Kidney tubule cell (primary cell): ENCODE results near the gene ZBTB16.

Source experiments
- DNase-seq: peaks from one replicate; pipeline ENCODE4 v3.0.0-alpha.2; 2018; ENCODE audit warnings: low spot score

Gene ZBTB16

DNA sequence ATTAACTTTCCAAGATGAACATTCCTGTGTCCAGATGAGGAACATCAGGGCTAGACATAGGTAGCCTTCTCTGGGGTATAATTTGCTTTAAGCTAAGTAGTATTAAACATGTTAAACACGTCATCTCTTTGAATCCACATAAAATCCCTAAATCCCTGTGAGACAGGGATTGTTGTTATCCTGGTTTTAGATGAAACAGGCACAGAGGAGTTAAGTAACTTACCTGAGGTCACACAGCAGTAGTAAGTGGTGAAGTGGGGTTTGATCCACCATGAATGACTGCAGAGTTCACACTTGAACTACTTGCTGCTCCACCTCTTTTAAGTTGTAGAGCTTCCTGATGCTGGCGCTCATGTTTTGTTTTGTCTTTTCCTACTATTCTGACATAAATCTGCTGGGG lies 154.1 kb downstream of the ZBTB16 start:
- no peak for DNase-seq

DNA sequence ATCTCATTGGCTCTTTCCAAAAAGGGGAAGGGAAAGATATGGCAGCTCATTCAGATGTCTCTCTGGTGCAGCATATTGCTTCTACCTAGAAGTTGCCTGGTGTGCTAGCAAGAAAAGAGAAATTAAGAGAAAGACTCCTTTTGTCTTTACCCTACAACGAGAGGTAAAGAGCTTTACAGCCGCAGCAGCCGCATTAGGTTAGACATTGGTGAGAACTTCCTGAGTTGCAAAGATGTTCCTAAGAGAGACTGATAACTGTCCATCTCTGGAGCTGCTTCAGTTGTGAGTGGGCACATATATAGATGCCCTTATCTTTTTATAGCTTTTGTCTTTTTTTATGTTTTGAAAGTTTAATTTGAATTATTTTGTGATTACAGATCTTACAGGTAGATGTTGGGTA lies 155.9 kb downstream of the ZBTB16 start:
- no peak for DNase-seq

DNA sequence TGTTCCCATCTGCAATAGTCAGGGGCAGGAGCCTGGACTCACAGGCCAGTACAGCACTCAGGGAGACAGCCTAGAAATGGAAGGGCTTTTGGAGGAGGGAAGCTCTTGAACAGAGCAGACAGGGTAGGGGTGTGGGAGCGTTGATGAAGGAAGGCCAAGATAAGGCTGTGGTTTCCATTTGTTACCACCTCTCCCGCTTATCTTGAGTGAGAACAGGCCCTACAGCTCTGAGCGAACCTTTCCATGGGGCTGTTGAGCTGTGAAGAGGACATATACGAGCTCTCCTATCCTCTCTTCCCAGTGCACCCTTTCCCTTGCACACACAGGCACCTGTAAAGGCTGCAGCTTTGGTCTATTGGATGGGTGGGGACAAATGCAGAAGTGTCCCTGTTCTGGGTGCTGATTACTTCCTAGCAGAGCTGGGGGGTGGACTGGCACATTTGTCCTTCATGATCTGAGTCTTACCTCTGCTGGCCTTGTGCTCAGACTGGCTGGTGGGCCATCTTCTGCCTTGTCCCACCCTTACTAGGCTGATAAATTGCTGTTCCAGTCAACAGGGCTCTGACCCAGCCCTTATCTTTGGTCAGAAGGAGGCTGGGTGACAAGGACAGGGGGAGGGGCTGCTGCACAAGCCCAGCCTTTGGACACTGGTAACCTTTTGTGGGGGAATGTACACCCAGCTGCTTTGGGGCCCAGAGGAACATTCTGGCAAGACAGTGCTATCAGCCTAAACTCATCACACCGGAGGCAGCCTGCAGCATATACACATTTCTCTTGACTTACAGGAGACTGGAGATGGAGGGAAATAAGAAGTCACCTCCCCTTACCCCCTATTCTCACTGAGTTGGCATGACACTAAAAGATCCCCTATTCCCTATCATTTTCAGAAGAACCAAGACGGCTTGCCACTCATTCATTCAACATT lies 156.6 kb downstream of the ZBTB16 start:
- DNase-seq: no peak

DNA sequence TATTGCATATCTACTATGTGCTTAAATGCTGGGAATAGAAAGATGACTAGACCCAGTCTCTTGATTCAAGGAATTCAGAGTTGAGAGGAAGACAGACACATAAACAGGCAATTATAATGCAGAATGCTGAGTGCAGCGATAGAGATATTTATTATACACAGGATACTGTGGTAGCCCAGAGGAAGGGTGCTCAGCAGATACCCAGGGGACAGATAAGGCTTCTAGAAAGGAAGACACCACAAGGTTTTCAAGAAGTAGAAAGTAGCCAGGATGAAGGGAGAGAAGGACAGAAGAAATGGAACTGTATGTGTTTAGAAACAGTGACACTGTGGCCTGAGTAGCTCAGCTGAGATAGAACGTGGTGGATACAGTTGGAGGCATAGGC lies 157.3 kb downstream of the ZBTB16 start:
- DNase-seq: no peak

DNA sequence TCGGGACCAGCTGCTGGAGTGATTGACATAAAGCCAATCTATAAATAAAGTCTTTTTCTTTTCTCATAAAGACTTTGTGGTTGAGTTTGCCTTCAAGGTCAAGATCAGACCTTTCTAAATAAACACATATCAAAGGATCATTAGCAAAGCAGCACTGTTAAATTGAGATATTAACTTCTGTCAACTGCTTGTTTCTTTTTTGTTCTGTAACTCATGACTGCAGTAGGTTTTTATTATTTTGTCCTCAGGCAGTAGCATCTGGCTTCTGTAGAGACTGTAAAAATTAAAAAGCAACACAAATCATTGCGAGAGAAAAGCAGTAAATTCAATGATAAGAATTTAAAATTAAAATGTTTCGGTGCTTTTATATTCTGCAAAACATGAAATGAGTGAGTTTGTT lies 159.0 kb downstream of the ZBTB16 start:
- no peak for DNase-seq

DNA sequence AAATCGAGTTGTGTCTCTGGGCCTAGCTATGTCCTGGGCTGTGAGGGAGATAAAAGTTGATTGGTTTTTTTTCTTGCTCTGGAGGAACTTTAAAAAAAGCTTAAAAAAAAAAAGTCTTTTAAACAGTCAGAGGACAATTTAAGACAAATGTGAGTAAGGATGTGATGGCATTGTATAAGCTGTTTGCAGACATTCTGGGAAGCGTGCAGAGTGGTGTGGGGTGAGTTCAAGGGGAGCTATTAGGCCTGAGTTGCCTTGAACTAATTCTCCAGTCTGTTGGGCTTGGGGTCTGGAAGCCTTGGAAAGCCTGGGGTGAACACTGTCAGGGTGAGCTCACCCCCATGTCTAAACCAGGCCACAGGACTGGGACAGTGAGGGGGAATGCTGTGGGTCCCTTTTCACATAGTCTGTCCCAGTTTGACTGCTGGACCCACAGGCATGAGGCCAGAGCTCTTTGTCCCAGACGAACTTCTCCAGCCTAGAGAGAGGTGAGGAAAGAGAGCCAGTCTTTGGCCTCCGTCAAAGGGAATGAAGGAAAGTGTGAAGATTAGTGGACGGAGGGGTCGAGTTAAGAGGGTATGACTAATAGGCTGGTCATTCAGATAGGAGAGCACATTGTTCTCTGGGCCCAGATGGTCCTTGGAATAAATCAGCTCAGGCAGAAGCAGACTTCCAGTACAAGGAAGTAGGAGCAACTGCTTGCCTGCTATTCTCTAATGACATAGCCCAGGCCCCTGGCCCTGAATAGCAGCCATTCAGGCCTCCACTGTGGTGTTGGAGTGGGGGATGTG lies 160.2 kb downstream of the ZBTB16 start:
- peak; percentile 69 for DNase-seq

DNA sequence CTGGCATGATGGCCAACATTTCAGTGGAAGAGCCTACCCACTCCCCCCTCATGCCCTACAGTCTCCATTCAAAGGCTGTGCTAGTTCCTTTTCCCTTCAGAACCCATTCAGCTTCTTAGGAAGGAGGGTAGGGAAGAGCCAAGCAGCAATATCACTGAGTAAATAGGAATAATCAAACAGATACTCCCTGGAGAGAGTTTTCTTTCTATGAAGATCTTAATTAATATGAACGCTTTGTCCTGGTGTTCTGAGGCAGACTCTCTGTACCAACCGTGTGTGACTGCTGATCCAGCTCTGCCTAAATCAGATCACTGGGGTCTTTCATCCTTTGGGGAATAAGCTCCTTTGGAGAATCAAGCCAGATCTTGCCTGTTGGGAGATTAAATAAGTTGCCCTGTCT lies 161.5 kb downstream of the ZBTB16 start:
- no peak for DNase-seq

DNA sequence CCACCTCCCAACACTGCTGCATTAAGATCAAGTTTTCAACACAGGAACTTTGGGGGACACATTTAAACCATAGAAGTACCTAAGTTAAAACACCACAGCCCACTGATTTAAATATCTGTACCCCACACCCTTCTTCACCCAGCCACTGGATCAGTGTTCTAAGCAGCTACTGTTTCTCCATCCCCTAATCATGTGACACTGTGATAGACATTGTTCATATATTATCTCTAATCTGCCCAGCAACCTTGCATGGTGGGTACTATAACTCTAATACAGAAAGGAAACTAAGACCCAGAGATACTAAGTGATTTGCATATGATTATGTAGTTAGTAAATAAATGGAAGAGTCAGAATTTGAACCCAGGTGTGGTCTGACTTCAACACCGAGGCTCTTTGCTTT lies 166.2 kb downstream of the ZBTB16 start:
- DNase-seq: no peak

DNA sequence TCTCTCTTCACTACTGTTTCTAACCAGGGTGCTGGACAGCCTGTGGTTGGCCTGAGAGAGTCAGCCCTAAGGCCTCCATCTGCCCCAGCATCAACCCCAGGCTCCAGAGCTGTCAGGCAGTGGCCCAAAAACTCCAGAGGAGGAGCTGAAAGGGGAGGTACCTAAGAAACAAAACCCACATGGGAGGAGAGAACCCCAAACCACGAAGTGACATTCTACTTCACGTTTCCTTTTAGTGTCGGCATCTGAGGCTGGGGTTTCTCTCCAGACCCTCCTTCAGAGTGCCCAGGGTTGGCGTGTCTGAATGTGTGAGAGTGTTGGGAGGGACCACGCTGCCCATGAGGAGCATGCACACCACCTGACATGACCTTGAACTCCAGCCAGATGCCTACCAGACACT lies 166.8 kb downstream of the ZBTB16 start:
- no peak for DNase-seq

DNA sequence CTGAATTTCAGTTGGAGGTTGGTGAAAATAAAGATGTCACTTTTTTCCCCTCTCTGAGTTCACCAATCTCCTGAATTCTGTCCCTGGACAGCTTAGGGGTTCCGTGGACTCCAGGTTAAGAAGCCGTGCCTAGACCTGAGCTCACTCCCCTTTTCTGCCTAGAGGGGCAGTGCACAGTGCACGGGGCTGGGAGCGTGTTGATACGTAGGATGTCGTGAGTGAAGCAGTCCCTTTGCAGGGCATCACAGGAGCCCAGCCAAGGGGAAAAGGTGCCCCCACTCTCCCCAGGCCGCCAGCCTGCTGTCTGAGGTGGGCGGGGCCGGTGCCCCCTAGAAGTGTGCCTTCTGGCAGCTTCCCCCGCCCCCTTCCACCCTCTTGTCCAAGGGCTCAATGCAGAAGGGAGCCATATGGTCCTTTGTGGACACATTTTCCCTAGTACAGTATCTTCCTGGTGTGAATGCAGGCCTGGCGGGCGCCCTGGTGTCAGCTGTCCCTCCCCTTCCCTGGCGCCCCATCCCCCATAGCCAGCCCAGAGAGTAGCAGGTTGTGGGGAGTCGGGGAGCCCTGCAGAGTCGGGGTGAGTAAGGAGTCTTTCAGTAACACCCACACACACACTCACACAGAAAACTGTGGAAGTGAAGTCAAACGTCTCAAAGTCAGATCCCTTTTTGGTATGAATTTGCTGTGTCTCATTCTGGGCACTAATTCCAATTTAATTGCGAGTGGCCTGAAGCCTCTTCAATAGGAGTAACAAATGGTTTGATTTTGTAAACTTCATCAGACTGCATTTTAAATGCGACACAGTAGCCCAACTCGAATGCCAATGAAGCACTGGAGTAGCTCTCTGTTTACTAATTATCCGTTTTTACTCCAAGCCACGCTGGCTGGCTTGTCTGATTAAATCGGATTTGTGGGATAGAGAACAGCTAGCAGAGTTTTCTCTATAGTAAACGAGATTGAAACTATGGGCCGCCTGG lies 169.2 kb downstream of the ZBTB16 start:
- no peak for DNase-seq

DNA sequence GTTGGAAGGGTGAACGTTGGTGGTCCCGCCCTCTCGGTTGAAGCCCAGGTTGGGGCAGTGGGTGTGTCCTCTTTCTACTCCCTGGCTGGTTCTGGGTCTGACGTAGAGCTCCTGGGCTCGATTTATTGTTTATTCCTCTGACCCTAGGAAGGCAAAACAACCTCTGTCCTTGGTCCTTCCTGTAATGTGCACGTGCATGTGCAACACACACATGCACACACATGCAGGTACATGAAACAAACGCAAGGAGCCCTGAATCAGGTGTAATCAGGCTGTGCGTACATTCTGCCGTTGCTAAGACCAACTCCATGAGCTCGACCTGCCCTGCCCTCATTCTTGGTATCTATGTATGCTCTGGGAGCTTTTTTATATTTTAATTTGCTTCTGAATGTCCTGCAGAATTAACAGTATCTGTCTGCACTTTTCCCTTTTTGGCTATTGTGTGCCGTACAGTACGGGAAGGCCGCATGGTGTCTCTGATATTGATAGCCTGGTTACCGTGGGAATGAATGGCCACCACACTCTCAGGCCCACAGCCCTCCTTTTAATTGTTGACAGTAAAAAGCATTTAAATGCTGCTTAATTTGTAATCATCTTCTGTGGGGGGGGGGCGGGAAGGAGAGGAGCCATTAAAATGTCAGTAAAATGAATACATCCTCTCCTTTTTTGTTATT lies 170.7 kb downstream of the ZBTB16 start:
- DNase-seq: no peak

DNA sequence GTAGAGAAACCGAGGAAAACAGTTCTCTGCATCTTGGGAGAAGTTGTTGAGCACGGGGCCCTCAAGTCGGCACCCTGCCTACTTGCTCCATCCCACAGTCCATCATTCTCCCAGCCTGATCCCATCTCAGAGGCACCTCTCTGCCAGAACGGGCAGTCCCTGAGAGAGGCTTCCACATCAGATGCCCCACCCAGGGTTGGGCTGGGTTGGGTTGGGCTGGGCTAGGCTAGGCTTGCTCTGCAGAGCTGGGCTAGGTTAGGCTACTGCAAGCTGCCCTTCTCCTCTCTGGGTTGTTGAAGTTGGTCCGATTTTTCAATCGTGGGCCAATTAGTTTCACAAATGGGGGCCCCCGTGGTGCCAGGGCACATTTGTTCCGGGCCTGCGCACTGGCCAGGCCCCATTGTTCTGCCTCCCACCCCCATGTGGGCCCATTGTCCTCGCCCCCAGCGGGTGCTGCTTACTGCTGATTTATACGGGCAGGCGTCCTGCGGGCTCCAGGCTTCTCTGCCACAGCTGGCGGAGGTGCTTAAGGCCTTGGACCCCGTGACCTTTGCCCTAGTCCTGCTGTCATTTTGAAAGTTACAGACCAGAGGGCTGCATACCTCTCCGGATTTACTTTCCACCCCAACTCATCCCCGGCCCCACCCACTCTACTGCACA lies 173.0 kb downstream of the ZBTB16 start:
- DNase-seq: no peak

DNA sequence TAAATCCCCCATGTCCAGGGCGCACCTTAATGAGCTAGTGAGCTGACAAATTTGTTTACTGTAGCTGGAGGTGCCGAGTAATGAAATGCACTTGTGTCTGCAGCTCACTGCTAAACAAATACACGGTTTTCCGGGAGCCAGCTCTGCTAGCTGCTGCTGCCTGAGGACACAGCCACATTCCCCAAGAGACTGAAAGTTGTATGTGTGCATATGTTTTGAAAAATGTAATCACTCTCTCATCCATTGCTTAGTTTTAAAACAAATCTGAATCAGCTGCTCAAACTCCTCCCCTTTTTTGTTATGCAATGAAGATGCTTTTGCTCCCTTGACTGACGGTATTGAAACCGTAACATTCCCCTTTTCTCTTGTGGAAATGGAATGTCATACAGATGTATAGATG lies 174.2 kb downstream of the ZBTB16 start:
- DNase-seq: no peak

DNA sequence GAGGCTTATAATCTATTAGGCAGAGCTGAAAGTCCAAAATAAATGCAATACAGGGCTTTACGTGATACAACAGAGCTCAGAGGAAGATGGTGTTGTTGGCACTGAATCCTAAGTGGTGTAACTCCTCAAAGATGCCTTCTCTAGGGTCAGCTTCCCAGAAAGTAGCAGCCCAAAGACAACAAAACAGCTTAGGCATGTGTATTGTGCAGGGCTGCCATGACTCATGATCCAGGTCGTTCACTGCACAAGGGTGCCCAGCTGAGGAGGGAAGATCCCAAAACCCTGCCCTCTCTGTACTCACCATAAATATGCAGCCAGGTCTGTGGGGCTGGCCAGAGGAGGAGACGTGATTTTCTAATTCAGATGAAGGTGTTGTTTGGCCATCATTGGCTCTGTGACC lies 177.3 kb downstream of the ZBTB16 start:
- no peak for DNase-seq

DNA sequence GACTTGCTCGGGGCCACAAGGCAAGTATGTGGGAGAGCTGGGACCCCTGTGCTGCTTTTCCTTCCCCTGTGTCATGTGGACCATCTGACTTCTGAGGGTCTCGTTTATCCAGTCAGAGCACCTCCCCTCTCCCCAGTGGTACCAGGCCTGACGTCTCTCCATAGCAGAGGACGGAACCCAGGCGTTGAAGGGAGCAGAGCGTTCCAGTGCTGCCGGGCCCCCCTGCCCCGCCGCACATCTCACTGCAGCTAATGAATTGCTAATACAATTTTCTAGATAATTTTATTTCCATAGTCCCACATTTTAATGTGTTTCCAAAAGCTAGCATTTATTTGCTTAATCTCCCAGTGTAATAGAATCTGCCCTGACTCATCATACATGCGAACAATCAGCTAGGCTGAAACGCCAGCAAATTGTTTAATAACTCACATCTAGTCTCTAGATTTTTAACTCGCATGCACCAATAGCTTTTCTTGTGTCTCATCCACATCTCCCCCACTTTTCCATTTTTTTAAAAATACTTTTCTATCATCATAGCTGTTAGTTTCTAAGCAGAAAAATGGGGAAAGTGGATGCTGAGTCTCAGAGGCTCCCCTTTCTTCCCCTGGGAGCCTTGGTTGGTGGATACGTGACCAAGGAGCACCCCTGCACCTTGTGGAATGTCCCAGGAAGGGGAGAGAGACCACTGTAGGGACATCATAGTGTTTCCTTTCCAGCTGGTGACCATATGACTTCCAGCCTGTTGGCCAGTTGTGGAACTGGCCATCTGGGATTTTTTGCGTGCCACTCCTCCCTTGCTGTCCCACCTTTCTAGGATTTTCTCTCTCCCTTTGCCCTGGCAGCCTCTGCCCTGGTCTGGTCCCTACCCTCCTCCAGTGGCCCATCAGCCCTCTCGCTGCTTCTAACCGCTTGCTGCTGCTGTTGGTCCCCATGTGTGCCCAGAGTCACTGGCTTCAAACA lies 178.1 kb downstream of the ZBTB16 start:
- DNase-seq: no peak

DNA sequence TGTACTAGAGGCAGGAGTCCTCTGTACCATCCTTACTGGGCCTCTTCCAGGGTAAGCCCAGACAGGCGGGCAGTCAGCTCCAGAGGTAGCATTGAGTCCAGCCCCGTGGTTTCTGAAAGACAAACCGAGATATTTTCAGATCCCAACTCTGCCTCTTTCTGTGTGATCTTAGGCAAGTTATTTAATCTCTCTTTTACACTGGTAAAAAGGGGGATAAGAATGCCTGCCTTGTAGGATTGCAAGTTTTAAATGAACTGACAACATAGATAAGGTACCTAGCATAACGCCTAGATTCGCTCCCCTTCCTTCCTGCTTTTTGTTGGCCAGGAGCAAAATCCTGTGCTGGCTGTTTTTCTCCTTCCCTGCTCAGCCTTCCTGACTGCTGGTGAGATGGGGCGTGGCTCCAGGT lies 180.2 kb downstream of the ZBTB16 start:
- DNase-seq: no peak

DNA sequence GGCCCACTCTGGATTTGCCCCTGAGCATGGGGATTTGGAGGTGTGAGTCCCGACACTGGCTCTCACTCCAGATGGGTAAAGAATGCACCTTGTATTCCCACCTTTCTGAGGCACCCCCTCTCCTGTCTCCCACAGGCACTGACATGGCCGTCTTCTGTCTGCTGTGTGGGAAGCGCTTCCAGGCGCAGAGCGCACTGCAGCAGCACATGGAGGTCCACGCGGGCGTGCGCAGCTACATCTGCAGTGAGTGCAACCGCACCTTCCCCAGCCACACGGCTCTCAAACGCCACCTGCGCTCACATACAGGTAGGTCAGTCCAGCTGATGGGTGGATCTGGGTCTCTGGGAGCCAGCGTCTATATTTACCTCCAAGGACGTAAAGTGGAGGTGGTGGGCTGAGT lies 182.5 kb downstream of the ZBTB16 start:
- DNase-seq: no peak

DNA sequence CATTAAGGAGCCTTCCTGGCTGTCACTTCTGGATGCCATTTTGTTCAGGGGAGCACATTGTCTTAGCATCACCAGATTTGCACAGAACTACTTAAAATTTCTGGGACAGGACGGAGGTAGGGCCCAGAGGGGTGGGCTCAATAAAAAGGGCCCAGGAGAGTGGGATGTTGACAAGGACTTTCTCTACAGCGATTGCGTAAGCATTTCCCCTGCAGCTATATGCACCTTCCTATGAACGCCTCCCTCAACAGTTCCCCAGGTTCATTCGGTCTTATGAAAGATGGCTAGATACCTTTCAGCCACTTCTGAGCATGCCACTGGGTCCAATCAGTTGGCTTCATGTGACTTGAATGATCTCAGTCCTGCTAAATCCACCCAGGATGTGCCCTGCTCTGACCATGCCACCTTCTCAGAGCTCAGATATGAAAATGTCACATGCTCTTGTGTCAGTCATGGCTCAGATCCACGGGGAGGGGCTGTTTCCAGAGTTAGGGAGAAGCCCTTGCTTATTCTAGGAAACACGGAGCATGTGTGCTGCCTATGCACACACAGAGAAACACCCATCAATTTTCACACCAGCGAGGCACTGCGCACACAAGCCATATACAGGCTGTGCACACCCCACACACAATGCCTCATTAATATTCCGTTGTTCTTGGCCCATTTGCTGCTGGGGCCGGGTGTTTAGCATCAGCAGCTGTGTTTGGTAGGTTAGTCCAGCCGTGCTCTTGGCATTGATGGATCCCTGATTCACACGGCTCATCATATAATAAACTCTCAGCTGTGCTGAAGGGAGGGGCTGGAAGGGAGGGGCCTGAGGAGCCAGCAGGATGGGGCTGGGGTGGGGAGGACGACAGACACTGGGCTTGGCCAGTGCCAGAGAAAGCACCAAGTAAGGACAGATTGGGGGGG lies 184.2 kb downstream of the ZBTB16 start:
- no peak for DNase-seq
